Glutamatergic neuron (in vitro differentiated cells): ENCODE data around the gene SLC9A8. TPM values are rescaled to one million over a fixed set of nuclear protein-coding genes. Genes with fewer than 3 reads are reported as not detected.

Experiments used
- DNase-seq: peaks from one replicate; pipeline ENCODE4 v3.0.0; 2022
- H3K27ac Mint-ChIP-seq: one replicate; pipeline ENCODE4 v1.8.0; 2020; ENCODE audit warnings: mild to moderate bottlenecking, mixed read lengths, inconsistent platforms; ENCODE audit not compliant: unreplicated experiment
- H3K27me3 Mint-ChIP-seq: one replicate; pipeline ENCODE4 v1.8.0; 2020; ENCODE audit warnings: mild to moderate bottlenecking, moderate library complexity, mixed read lengths, inconsistent platforms; ENCODE audit not compliant: unreplicated experiment
- H3K36me3 Mint-ChIP-seq: one replicate; pipeline ENCODE4 v1.8.0; 2020; ENCODE audit warnings: mild to moderate bottlenecking, mixed read lengths, inconsistent platforms; ENCODE audit not compliant: unreplicated experiment
- H3K4me1 Mint-ChIP-seq: one replicate; pipeline ENCODE4 v1.8.0; 2020; ENCODE audit warnings: mild to moderate bottlenecking, low read depth, mixed read lengths, inconsistent platforms; ENCODE audit not compliant: unreplicated experiment
- H3K4me3 Mint-ChIP-seq: one replicate; pipeline ENCODE4 v1.8.0; 2020; ENCODE audit warnings: mild to moderate bottlenecking, mixed read lengths, inconsistent platforms; ENCODE audit not compliant: unreplicated experiment
- H3K9me3 Mint-ChIP-seq: one replicate; pipeline ENCODE4 v1.8.0; 2020; ENCODE audit warnings: mild to moderate bottlenecking, moderate library complexity, mixed read lengths, inconsistent platforms; ENCODE audit not compliant: unreplicated experiment
- CTCF ChIP-seq: fragments of 200-600 bp; sonication (generic); IDR thresholded peaks from one replicate; pipeline ENCODE4 v1.5.0; 2021; ENCODE audit not compliant: partially characterized antibody, unreplicated experiment
- total RNA-seq: library from RNA; stranded (reverse); fragmentation: NEBNext Ultra II Directional; extraction: Animal tissue kit (Norgen Biotek cat#: 25700); gene quantifications from one replicate; pipeline ENCODE4 v1.2.1, GENCODE V29; 2021; ENCODE audit not compliant: unreplicated experiment

Gene SLC9A8
- total RNA-seq, 1 donor from 2014 or later: 10.6 TPM

GRCh38 chr20:49906101-49906604 is 93.5 kb downstream of the SLC9A8 start:
- no peak for TF ChIP-seq CTCF
- H3K9me3 Mint-ChIP-seq: no peaks in the 10 kb centered on the region
- H3K4me3 Mint-ChIP-seq: no peak overlapping the region
- H3K27me3 Mint-ChIP-seq: peaks cover 3% of the 10 kb centered on the region
- DNase-seq: no peak
- no peak overlapping the region for H3K27ac Mint-ChIP-seq
- peaks cover 3% of the 10 kb centered on the region for H3K4me1 Mint-ChIP-seq
- peaks cover 5% of the 10 kb centered on the region for H3K36me3 Mint-ChIP-seq

DNA sequence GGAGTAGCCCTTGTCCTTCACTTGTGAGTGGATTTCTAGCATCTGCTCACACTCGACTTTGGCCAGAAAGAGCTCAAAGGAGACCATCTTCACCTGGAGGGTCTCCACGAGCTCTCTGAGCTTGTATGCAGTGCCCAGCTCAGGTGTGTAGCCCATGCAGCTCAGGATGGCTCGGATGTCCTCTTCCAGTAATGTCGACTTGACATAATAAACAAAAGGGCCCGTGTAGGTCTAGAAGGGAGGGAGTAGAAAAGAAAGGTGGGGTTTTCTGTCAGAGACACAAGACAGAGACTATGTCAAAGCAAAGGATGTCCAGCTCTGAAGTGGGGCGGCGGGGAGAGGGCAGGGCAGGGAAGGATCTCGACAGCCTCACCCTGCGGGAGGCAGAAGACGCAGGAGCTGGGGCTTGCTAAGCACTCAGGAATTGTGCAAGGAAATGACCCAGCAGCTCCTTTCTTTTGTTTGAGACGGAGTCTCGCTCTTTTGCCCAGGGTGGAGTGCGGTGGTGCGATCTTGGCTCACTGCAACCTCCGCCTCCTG is 94.1 kb downstream of the SLC9A8 start:
- H3K27me3 Mint-ChIP-seq: peaks cover 3% of the 10 kb centered on the region
- H3K4me1 Mint-ChIP-seq: peaks cover 3% of the 10 kb centered on the region
- no peak for DNase-seq
- H3K9me3 Mint-ChIP-seq: no peaks in the 10 kb centered on the region
- H3K27ac Mint-ChIP-seq: no peak overlapping the region
- peaks cover 5% of the 10 kb centered on the region for H3K36me3 Mint-ChIP-seq
- H3K4me3 Mint-ChIP-seq: no peak overlapping the region
- TF ChIP-seq CTCF: no peak

- Mint-ChIP-seq H3K27ac (no peak overlapping the region), H3K4me1 (peaks cover 3% of the 10 kb centered on the region), H3K4me3 (no peak overlapping the region), H3K36me3 (peaks cover 5% of the 10 kb centered on the region), H3K27me3 (peaks cover 3% of the 10 kb centered on the region), H3K9me3 (no peaks in the 10 kb centered on the region)
- no peak for DNase-seq
- no peak for TF ChIP-seq CTCF
Measured at GRCh38 chr20:49907405-49908257, 95.0 kb downstream of the SLC9A8 start.

- H3K27ac Mint-ChIP-seq: no peak overlapping the region
- no peak for TF ChIP-seq CTCF
- H3K4me1 Mint-ChIP-seq: peaks cover 3% of the 10 kb centered on the region
- peaks cover 3% of the 10 kb centered on the region for H3K27me3 Mint-ChIP-seq
- no peak for DNase-seq
- H3K9me3 Mint-ChIP-seq: no peaks in the 10 kb centered on the region
- peaks cover 5% of the 10 kb centered on the region for H3K36me3 Mint-ChIP-seq
- no peak overlapping the region for H3K4me3 Mint-ChIP-seq
Measured at GRCh38 chr20:49908258-49908565, 95.6 kb downstream of the SLC9A8 start.
